Fibroblast of skin of left biceps (primary cell): ENCODE data around the gene NODAL.
A peak's percentile ranks its signal among the peaks of the same experiment; 100 is the strongest.

Source experiments
- DNase-seq, 2 experiments: peaks; one replicate each; pipeline ENCODE4 v3.0.0-alpha.2; 2013; ENCODE audit warnings: low read depth in 2 of 2

NODAL gene

GRCh38 chr10:70462349-70462984 is 21.0 kb upstream of the NODAL start:
- DNase-seq, result no peak

- no peak for DNase-seq
Measured at GRCh38 chr10:70461397-70462348, 20.2 kb upstream of the NODAL start.

GRCh38 chr10:70459774-70460490 is 18.5 kb upstream of the NODAL start:
- no peak for DNase-seq

- DNase-seq, result no peak
Measured at GRCh38 chr10:70459061-70459773, 17.7 kb upstream of the NODAL start.

GRCh38 chr10:70458329-70459060 is 17.0 kb upstream of the NODAL start:
- DNase-seq, result no peak

- DNase-seq, result no peak
Measured at GRCh38 chr10:70457759-70458305, 16.4 kb upstream of the NODAL start.

GRCh38 chr10:70456164-70456563 is 14.7 kb upstream of the NODAL start:
- no peak for DNase-seq

GRCh38 chr10:70455213-70455630 is 13.7 kb upstream of the NODAL start:
- no peak for DNase-seq

GRCh38 chr10:70448236-70448635 is 6.8 kb upstream of the NODAL start:
- no peak for DNase-seq

GRCh38 chr10:70445718-70446657 is 4.5 kb upstream of the NODAL start:
- DNase-seq, result peak; percentile 15 to 19

- DNase-seq, result no peak
Measured at GRCh38 chr10:70444744-70445143, 3.3 kb upstream of the NODAL start.

- no peak for DNase-seq
Measured at GRCh38 chr10:70442332-70442988, 979 bp upstream of the NODAL start.

GRCh38 chr10:70441895-70442309 is 421 bp upstream of the NODAL start:
- no peak for DNase-seq

- DNase-seq, result no peak
Measured at GRCh38 chr10:70440296-70441160, 953 bp downstream of the NODAL start.

GRCh38 chr10:70437721-70438120 is 3.8 kb downstream of the NODAL start:
- no peak for DNase-seq

- no peak for DNase-seq
Measured at GRCh38 chr10:70435241-70436085, 6.0 kb downstream of the NODAL start.
